DMS 273 treated with DMSO at 0.1 percent for 48 hours (cell line): ENCODE results near the gene TINAGL1.

Experiments used
- DNase-seq: peaks from one replicate; lab custom pipeline; 2025; lab: John Stamatoyannopoulos, UW

The TINAGL1 gene

DNA sequence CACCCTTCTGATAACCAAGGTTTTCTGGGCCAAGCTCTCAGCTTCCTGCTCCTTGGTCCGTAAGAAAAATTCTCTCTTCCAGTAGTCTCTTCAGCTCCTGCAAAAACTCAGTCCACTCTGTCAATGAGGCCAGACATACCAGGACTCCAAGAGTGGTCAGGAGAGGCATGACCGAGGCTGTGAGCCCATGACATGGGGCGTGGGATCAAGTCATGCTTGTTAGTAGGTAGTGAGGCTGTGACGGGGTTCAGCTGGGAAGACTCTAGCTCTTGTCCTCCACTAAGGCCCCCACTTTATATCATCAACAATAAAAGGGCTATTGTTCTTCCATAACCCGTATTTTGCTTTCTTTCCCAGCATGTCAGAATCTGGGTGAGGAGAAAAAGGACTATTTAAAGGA is 31.0 kb downstream of the TINAGL1 start:
- no peak for DNase-seq

DNA sequence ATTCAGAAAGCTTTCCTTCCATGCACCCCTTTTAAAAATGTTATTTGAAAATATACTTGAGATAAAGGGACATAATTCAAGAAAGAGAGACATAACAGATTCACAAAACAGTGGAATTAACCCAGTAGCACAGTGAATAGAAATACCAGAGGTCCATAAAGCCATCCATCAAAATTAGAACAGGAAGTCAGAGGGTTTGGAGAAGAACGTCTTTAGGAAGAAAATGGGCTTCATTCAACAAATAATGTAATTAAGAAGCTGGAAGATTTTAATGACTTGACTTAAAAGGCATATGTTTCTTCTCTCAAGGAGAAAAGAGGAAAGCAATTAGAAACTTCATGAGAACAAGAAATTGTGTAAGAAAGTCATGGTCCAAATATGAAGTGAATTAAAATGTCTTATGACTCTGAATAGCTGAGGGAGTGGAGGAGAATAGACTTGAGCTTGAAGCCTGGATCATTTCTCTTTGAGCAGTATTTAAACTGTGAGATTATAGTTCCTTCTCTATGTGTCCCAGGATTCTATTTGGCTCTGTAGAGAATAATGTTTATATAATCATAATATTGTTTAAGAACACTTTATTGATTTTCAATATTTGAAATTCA is 33.3 kb downstream of the TINAGL1 start:
- DNase-seq, result no peak

DNA sequence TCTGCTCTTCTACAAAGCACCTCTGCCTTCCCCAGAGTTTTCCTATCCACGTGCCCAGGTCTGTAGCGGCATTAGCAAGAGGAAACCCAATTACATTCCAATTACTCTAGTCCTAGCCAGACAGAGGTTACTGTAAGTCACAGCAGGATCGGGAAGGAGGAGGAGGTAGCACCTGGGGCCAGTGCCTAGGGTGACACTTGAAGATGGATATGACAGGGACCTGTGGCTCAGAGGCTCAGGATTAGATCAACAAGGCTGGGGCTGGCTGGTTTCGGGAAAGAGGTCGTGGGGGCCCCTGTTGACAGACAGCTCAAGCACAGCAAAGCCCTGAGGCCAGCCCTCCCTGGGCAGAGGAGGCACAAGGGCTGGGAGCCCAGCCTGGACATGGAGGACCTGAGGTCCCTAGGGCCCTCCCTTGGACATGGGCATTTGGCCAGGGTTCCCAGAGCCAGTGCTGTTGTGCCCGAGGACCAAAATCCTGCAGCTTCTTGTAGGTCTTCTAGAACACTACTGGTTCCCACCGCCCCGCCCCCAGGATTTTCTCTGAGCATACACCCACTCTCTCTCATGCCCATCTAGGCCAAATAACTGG is 38.2 kb downstream of the TINAGL1 start:
- no peak for DNase-seq

DNA sequence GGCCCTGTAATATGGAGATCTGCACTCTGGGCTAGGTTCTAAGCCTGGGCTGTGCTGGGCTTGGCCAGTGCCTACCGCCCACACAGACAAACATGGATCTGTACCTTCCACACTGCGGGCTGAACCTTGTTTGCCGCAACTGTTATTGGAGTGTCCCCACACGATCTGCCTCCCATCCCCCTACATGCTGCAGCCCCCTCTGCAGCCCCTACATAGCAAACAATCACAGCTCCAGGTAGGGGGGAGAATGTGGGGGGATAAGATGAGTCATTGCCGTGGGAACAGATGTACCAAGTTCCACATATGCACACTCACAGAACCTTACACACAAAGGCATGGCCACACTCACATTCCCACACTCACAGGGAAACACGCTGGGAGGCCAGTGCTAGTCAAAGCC is 39.1 kb downstream of the TINAGL1 start:
- DNase-seq, result no peak

DNA sequence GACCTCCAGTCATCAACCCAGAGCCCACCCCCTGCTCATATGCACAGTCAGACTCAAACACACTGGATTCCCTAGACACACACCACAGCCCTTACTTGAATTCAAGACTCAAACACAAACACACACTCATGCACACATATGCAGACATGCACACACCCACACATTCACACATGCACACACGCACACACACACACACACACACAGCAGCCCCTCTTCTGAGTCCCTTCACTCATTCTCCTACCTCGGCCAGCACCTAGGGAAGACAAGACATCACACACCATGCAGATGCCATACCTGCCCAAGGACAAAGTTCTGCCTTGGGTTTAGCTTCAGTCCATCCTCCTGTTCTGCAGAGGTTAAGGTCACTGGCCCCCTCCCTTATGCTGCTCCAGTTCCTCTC is 39.6 kb downstream of the TINAGL1 start:
- DNase-seq, result no peak

DNA sequence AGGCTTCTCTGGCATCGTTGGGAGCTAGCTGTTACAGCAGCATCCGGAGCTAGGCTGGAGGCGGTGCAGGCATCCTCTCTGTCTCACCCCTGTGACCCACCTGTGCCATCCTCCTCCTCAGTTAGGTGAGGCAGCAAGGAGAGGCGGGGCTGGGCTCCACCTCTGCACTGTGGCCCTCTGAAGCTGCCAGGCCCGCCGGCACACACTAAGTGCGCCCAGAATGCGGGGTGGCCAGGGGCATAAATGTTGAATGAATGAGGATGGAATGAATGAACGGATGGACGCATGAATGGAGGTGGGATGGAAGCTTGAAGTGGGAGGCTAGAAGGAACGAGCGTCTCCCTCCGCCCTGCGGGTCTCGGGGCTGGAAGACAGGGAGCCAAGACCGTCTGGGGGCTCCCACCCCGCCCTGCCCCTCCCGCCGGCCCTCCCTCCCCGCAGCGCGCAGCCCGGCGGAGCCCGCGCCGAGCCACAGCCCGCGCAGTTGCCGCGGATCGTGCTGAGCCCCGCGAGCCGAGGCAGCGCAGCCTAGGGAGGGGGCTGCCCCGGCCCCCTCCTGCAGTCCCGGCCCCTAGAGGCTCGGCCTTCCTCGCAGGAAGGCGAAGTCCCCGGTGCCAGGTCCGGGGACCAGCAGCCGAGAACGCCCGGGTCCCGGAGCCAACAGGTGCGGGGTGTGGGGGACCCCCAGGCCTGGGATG is 41.1 kb downstream of the TINAGL1 start, which contains the start of gene HCRTR1:
HCRTR1 (plus strand) TSS at position 472 of the 698 bp plus-strand sequence. CDS start 1,504 bp downstream, outside the sequence.
- no peak for DNase-seq

DNA sequence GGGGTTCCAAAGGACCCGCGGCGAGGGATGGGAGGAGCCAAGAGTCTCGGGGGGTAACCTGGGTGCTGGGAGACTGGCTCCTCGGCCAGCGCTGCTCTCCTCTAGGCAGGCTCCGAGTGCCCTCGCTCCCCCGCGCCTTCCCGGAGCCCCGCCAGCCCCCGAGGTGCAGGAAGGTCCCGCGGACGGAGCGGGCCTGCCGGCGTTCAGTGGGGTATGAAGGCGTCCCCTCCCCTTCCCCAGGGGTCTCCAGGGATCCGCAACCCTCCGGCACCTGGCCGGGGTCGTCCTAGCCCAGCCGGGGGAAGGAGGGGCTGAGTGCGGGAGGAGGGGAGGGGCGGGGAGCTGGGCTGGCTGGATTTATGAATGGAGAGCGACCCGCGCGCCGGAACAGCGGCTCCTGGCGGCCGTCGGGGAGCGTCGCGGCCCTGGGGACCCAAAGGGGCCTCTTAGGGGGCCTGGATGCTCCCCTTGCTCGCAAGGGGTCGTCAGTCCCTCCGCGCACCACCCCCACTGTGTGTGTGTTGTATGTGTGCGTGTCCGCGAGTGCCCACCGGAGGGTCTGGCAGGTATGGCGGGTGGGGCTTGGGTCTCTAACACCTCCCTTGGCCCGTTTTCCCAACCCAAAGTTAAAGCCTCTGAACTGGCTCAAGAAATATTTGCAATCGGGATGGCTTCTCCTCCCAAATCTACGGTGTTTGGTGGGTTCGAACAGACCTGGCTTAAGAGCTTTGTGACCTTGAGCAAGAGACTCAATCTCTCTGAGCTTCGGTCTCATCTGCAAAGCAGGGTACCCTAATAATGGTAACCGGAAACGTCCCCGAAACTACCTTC is 41.8 kb downstream of the TINAGL1 start:
- no peak for DNase-seq

DNA sequence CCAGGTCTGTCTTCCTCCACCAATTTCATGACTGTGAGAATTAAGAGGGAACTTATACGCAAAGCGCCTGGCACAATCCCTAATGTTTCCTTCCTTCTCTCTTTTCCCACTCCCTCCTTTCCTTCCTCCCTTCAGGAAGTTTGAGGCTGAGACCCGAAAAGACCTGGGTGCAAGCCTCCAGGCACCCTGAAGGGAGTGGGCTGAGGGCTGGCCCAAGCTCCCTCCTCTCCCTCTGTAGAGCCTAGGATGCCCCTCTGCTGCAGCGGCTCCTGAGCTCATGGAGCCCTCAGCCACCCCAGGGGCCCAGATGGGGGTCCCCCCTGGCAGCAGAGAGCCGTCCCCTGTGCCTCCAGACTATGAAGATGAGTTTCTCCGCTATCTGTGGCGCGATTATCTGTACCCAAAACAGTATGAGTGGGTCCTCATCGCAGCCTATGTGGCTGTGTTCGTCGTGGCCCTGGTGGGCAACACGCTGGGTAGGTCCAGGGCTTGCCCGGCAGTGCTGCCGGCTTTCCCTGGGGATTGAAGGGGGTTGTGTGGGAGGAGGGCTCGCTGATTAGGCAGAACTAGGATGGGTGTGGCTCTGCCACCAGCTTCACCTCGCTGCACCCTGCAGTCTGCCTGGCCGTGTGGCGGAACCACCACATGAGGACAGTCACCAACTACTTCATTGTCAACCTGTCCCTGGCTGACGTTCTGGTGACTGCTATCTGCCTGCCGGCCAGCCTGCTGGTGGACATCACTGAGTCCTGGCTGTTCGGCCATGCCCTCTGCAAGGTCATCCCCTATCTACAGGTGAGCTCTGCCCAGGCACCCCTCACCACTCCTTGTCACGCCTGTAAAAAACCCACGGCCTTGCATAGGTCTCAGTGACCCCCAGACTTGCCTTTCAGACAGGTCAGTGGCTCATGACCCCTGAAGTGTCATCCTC is 42.9 kb downstream of the TINAGL1 start:
- no peak for DNase-seq

DNA sequence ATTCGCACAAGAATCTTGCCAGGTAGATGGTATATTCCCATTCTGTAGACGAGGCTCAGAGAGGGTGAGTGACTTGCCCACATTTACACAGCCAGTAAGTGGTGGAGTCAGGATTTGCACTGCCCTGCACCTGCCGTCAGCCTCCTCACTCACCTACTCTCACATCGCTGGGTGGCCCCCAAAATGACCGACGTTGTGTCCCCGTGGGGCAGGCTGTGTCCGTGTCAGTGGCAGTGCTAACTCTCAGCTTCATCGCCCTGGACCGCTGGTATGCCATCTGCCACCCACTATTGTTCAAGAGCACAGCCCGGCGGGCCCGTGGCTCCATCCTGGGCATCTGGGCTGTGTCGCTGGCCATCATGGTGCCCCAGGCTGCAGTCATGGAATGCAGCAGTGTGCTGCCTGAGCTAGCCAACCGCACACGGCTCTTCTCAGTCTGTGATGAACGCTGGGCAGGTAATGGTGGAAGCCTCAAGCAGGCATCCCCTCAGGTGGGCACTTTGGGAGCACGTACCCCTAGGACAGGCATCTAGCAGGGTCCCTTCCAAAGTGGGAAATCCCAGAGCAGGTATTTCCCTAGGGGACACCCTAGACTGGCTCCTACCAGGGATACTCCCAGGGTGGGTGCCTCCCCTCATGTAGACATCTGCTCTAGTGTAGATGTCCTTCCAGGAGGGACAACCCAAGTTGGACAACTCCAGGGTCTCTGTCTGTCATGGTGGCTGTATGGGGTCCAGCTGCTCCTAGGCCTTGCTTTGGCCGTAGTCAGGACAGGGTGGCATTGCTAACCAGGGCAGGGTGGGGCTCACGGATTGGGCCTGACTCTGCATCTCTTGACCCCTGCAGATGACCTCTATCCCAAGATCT is 44.5 kb downstream of the TINAGL1 start:
- no peak for DNase-seq

DNA sequence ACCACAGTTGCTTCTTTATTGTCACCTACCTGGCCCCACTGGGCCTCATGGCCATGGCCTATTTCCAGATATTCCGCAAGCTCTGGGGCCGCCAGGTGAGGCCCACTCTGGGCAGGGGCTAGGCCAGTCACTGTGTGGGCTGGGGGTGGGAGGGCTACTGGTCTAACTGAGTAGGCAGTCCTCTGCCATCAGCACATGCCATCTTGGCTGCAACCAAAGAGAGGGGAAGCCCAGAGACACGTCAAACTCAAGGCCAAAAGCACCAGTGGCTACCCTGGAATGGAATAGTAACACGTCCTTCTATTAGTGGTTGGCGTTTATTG is 45.1 kb downstream of the TINAGL1 start:
- DNase-seq, result no peak

DNA sequence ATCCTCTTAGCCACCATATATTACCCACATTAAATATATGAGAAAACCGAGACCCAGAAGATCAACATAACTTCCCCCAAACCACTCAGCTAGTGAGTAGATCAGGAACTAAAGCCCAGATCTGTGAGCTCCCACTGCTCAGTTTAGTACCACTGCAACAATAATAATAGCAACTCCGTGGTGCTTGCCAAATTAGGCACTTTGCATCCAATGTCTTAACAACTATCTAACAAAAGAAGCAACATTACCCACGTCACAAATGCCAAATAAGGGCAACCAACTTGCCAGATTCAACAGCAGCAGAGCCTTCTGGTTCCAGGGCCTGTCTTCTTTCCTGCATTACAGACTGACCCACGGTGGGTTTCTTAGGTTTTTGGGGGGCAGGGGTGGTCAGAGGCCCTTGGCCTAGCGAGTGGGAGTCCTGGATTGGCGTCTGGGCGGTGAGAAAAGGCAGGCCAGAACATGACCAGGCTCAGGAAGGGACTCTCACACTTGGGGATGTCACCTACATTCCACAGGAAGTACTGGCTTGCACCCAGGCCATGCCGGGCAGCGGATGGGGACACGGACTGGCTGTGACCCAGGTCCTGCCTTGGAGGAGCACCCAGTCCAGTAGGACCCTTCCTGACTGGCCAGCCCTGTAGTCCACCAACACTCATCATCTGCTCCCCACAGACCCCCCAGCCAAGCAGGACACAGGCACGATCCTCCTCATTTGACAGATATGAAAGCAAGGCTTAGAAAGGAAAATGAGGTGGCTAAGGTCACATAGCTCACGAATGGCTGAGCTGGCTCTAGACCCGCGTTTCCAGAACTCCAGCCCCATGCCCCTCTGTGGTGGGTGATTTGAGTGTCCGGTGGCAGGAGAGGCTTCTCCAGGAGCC is 45.8 kb downstream of the TINAGL1 start:
- DNase-seq, result no peak

DNA sequence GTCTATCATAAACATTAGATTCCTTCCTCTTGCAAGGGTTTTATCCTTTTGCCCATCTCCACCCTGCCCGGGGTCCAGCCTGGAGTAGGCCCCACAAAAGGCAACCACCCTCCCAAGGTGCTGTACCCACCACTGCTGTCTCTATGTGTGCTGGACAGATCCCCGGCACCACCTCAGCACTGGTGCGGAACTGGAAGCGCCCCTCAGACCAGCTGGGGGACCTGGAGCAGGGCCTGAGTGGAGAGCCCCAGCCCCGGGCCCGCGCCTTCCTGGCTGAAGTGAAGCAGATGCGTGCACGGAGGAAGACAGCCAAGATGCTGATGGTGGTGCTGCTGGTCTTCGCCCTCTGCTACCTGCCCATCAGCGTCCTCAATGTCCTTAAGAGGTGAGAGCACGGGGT is 47.0 kb downstream of the TINAGL1 start:
- DNase-seq, result no peak

DNA sequence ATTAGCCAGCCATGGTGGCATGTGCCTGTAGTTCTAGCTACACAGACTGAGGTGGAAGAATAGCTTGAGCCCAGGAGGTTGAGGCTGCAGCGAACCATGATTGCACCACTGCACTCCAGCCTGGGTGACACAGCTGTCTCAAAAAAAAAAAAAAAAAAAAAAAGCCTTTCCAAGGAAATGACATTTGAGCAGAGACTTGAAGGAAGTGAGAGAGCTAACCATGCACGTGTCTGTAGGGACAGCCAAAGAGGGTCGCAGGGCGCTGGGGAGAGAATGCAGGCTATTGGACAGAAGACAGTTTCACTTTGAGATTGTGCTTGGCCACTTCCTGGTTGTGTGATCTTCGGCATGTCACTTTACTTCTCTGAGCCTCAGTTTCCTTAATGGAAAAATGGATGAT is 48.0 kb downstream of the TINAGL1 start:
- no peak for DNase-seq

DNA sequence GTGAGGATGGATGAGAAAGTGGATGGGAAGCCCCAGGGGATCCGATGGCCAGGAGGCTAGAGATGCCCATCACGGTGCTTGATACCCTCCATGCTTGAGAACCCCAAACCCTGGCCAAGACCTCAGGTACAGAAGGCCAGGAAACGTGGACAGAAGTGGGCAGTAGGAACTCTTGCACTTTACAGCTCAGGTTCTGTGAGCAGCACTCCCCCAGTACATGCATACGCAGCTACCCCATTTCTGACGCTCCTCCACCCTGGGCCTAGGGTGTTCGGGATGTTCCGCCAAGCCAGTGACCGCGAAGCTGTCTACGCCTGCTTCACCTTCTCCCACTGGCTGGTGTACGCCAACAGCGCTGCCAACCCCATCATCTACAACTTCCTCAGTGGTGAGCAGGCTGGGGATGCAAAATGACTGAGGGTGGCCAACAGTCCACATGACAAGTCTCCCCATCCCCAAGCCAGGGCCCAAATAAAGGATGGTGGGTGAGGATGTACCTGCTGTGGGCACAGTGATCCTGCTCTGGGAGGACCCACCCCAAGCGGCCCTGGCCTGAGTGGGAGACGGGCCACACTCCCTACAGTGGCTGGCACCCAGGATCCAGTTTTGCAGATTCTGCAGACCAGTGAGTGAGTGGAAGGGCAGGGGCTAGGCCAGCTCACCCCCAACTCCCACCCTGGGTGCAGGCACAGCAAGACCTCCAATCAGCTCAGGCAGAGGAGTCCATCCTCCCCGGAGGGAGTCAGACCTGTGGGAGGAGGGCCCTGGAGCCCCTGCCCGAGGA is 48.6 kb downstream of the TINAGL1 start:
- no peak for DNase-seq

DNA sequence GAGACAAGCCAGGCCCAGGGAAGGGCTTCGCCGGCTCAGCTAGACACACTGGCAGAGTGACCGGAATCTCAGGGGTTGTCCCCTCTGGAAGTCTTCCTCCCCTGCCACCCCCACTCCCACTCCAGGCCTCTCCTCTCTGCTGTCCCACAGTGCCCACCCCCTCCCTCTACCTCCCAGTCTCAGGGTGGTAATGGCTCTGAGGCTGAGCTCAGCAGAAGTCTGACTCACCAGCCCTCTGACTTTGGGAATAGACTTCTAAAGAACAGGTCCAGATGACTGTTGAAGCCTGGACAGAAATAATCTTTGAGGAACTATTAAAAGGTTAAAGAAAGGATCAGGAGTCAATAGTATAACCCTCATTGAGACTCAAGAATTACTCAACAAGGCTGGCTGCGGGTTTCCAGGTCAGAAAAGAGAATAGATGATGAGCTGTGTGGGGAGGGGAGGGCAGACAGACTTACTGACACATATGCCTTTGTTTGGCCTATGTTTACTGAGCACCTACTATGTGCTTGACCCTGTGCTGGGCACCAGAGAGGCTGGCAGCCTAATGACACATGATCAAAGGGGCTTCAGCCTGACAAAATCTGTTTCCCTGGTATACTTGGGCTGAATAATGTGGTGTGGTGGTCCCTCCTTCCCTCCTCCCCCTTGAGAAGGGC is 49.4 kb downstream of the TINAGL1 start:
- no peak for DNase-seq

DNA sequence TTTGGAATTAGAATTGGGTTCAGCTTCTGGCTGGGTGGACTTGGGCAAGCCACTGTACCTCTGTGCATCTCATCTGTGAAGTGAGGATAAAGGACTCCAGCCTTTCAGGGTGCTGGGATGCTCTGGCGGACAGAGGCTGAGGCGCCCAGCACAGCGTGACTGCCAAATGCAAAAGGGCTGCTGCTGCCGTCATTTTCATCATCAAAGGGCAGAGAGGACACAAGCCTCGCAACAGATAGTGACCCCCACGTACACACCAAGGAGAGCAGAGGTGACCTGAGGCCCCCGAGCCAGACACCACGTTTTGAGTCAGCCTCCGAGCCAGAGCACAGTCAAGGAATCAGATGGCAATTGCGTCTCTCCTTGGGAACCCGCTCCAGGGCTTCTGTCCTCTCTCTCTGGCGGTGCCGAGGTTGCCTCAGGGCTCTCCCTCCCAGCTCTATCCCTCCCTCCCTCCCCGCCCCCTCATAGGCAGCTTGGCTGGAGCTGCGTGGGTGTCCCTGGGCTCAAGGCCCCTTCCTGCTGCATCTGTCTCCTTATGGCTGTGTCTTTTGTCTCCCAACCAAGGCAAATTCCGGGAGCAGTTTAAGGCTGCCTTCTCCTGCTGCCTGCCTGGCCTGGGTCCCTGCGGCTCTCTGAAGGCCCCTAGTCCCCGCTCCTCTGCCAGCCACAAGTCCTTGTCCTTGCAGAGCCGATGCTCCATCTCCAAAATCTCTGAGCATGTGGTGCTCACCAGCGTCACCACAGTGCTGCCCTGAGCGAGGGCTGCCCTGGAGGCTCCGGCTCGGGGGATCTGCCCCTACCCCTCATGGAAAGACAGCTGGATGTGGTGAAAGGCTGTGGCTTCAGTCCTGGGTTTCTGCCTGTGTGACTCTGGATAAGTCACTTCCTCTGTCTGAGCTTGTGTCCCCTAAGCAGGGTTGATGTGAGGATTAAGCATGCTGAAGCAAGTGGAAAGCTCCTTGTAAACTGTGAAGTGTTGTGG is 50.2 kb downstream of the TINAGL1 start:
- DNase-seq, result peak; percentile 60

DNA sequence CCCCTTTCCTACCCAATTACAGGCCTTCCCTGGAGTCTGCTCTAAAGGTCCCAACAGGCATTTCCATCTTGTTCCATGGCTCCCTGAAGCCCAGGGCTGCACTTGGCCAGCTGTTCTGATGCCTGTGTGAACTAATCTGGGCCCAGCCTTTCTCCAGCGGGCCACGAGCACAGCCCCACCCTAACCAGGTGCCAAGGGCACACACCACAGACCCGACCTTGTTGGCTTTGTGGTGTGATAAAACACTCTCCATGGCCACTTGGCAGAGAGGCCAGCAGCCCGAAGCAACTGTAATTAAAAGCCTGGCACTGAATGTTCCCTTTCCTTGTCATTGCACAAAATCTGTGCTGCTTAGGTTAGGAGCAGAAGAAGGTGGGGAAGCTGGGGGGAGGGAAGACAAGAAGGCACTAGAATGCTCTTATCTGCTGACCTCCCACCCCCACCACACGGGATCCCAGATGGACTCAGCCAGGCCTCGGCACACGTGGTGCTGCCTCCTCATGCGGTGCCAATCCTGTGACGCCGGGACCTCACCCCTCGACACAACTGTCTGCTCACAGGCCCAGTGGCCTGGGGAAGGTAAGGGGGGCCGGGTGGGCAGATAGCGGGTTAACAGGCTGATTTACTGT is 51.1 kb downstream of the TINAGL1 start:
- DNase-seq, result peak; percentile 80
